Brain microvascular endothelial cell (primary cell): ENCODE results near the gene MFNG.

Experiments
- DNase-seq: peaks from one replicate; pipeline ENCODE4 v3.0.0-alpha.2; 2020
- H3K27ac ChIP-seq: fragments of 250-450 bp; sonication (Bioruptor Pico); 2 replicates; pipeline ENCODE4 v1.5.1; 2020; ENCODE audit warnings: mild to moderate bottlenecking, moderate library complexity
- H3K27me3 ChIP-seq: fragments of 250-450 bp; sonication (Bioruptor Pico); replicated peaks from 2 replicates; pipeline ENCODE4 v1.5.1; 2020; ENCODE audit warnings: mild to moderate bottlenecking
- H3K36me3 ChIP-seq: fragments of 250-450 bp; sonication (Bioruptor Pico); replicated peaks from 2 replicates; pipeline ENCODE4 v1.5.1; 2020; ENCODE audit warnings: mild to moderate bottlenecking
- H3K4me3 ChIP-seq: 2 replicates; pipeline ENCODE4 v1.5.1; 2011; ENCODE audit warnings: low read depth, mild to moderate bottlenecking, control low read depth, low read length, moderate library complexity
- CTCF ChIP-seq: IDR thresholded peaks from 2 replicates; pipeline ENCODE4 v1.5.1; 2011; ENCODE audit warnings: low read depth, mild to moderate bottlenecking, moderate library complexity, low read length, control low read depth, inconsistent platforms; ENCODE audit errors: missing control alignments
- in situ Hi-C: cut with HindIII; loops from 2 replicates; pipeline ENCODE4 v1.10.0; 2017; ENCODE audit warnings: low sequenced_read_pairs, low pct_ligation_motif_present

The MFNG gene

GRCh38 chr22:37484480-37485394 lies 1.4 kb downstream of the MFNG start:
- in situ Hi-C loops: no loop called here
- H3K27ac ChIP-seq: no peak overlapping the region
- H3K4me3 ChIP-seq: no peak overlapping the region
- no peaks in the 10 kb centered on the region for H3K36me3 ChIP-seq
- TF ChIP-seq CTCF: no peak
- no peak for DNase-seq
- no peaks in the 10 kb centered on the region for H3K27me3 ChIP-seq

GRCh38 chr22:37483050-37483449 lies 3.1 kb downstream of the MFNG start:
- Histone ChIP-seq H3K27me3 (no peaks in the 10 kb centered on the region), H3K4me3 (no peak overlapping the region), H3K36me3 (no peaks in the 10 kb centered on the region), H3K27ac (no peak overlapping the region)
- no peak for DNase-seq
- no peak for TF ChIP-seq CTCF
- in situ Hi-C loops: no loop called here

GRCh38 chr22:37482244-37482643 lies 3.9 kb downstream of the MFNG start:
- H3K4me3 ChIP-seq: no peak overlapping the region
- H3K36me3 ChIP-seq: no peaks in the 10 kb centered on the region
- DNase-seq: no peak
- H3K27me3 ChIP-seq: no peaks in the 10 kb centered on the region
- in situ Hi-C loops: no loop called here
- TF ChIP-seq CTCF: no peak
- H3K27ac ChIP-seq: no peak overlapping the region

- in situ Hi-C loops: no loop called here
- H3K4me3 ChIP-seq: no peak overlapping the region
- DNase-seq: no peak
- no peaks in the 10 kb centered on the region for H3K36me3 ChIP-seq
- no peak for TF ChIP-seq CTCF
- no peak overlapping the region for H3K27ac ChIP-seq
- H3K27me3 ChIP-seq: no peaks in the 10 kb centered on the region
Observed at GRCh38 chr22:37481347-37481907, 4.8 kb downstream of the MFNG start.

GRCh38 chr22:37480387-37481346 lies 5.5 kb downstream of the MFNG start:
- no peak for DNase-seq
- TF ChIP-seq CTCF: no peak
- no peak overlapping the region for H3K27ac ChIP-seq
- H3K4me3 ChIP-seq: no peak overlapping the region
- in situ Hi-C loops: no loop called here
- no peaks in the 10 kb centered on the region for H3K27me3 ChIP-seq
- no peaks in the 10 kb centered on the region for H3K36me3 ChIP-seq
